HepG2 (cell line): ENCODE data around the gene TRAIP. TPM values are rescaled to one million over a fixed set of nuclear protein-coding genes. Genes with fewer than 3 reads are reported as not detected.
A peak's percentile ranks its signal among the peaks of the same experiment; 100 is the strongest.

Source experiments
- IRF9 ChIP-seq: sonication (generic); formaldehyde crosslinking; IDR thresholded peaks from 2 replicates; pipeline ENCODE4 v1.8.0; 2022; ENCODE audit warnings: missing genetic modification reagents, mild to moderate bottlenecking, borderline replicate concordance
- MAX ChIP-seq: IDR thresholded peaks from 2 replicates; pipeline ENCODE4 v1.6.1; 2012; ENCODE audit warnings: inconsistent platforms
- MLX ChIP-seq: IDR thresholded peaks from 2 replicates; pipeline ENCODE4 v1.6.1; 2016
- SNAPC4 ChIP-seq: sonication (generic); formaldehyde crosslinking; IDR thresholded peaks from 2 replicates; pipeline ENCODE4 v1.4.0; 2020; ENCODE audit warnings: mild to moderate bottlenecking, missing genetic modification reagents
- SRY ChIP-seq: sonication (generic); formaldehyde crosslinking; IDR thresholded peaks from 2 replicates; pipeline ENCODE4 v1.8.0; 2022; ENCODE audit warnings: mild to moderate bottlenecking, missing genetic modification reagents
- TEAD3 ChIP-seq: optimal IDR thresholded peaks from 2 replicates; pipeline ENCODE3; 2016; ENCODE audit warnings: borderline replicate concordance
- ZBTB33 ChIP-seq: sonication (generic); formaldehyde crosslinking; IDR thresholded peaks from 2 replicates; pipeline ENCODE4 v1.4.0; 2020; ENCODE audit warnings: missing genetic modification reagents
- ZBTB42 ChIP-seq: sonication (generic); formaldehyde crosslinking; IDR thresholded peaks from 2 replicates; pipeline ENCODE4 v1.5.0; 2020; ENCODE audit warnings: mild to moderate bottlenecking, missing genetic modification reagents
- ZFY ChIP-seq: sonication (generic); formaldehyde crosslinking; IDR thresholded peaks from 2 replicates; pipeline ENCODE4 v1.4.0; 2020; ENCODE audit warnings: missing genetic modification reagents
- polyA plus RNA-seq, 8 experiments: library from polyadenylated mRNA; depleted of rRNA in 3 of 8; stranded (reverse) in 7 of 8; unstranded in 1 of 8; fragments of >200 nt; fragmentation: Illumina TruSeq in 4 of 8; extraction: Trizol in 4 of 8; gene quantifications; 2 replicates each; pipeline versions ENCODE4 v1.2.1 to v1.2.3, GENCODE V29; 2011 to 2016; ENCODE audit warnings: low read depth in 4 of 8, missing spikeins in 1 of 8, mixed read lengths in 1 of 8; ENCODE audit not compliant: insufficient read depth in 1 of 8
- total RNA-seq, 5 experiments: library from RNA; depleted of rRNA; stranded (reverse); fragments of >200 nt; fragmentation: Illumina TruSeq; extraction: Trizol; gene quantifications; 2 replicates each; pipeline ENCODE4 v1.2.3, GENCODE V29; 2016; ENCODE audit warnings: low read depth in 1 of 5

TRAIP gene
- total and polyA plus RNA-seq, 2 of the 13 experiments (the other 11 are each of a cell fraction or from before 2014, with no cell fraction given): 13.9 to 23.9 TPM

GRCh38 chr3:49871531-49872153, 15.3 kb upstream of the TRAIP start (continued):
- TF ChIP-seq IRF9 (0 out of 2 replicates have a peak, but pooled peaks have one; percentile 29), SNAPC4 (no peak), ZBTB42 (CRISPR knock-in tag) (no peak), ZBTB33 (CRISPR knock-in tag) (peak; percentile 72; the same call in 1 of the 2 replicates), SRY (0 out of 2 replicates have a peak, but pooled peaks have one; percentile 52), TEAD3 (CRISPR knock-in tag) (peak; percentile 27), MLX (CRISPR knock-in tag) (0 out of 2 replicates have a peak, but pooled peaks have one; percentile 34), ZFY (CRISPR knock-in tag) (0 out of 2 replicates have a peak, but pooled peaks have one; percentile 23), MAX (peak; percentile 61)
